ENCODE measurements around the gene FAM107B.

Gene FAM107B

GRCh38 chr10:14563076-14563336 lies 211.7 kb downstream of the FAM107B start:
- TF ChIP-seq ZC3H10 (CRISPR knock-in tag; IDR thresholded peaks at IDR 0.05), result no peak
- TF ChIP-seq ZFP3 (CRISPR knock-in tag; IDR thresholded peaks at IDR 0.05), result no peak
- no peak for TF ChIP-seq GLIS3 (CRISPR knock-in tag; IDR thresholded peaks at IDR 0.05)
- no peak for TF ChIP-seq POU6F1 (CRISPR knock-in tag; IDR thresholded peaks at IDR 0.05; ENCODE audit: borderline replicate concordance, low read depth)
- TF ChIP-seq ZNF70 (CRISPR knock-in tag; IDR thresholded peaks at IDR 0.05), result no peak
- no peak for TF ChIP-seq TSHZ2 (CRISPR knock-in tag; IDR thresholded peaks at IDR 0.05)
- TF ChIP-seq ISL1 (CRISPR knock-in tag; IDR thresholded peaks at IDR 0.05), result no peak
- TF ChIP-seq BACH2 (CRISPR knock-in tag; IDR thresholded peaks at IDR 0.05; ENCODE audit: borderline replicate concordance), result no peak
- TF ChIP-seq CSDC2 (CRISPR knock-in tag; IDR thresholded peaks at IDR 0.05), result no peak
- TF ChIP-seq CSRNP3 (CRISPR knock-in tag; IDR thresholded peaks at IDR 0.05), result no peak
- no peak for TF ChIP-seq ZNF565 (CRISPR knock-in tag; conservative IDR thresholded peaks at IDR 0.05; ENCODE audit: low read depth)
- ATAC-seq, result no peak

- TF ChIP-seq TSHZ2 (CRISPR knock-in tag; IDR thresholded peaks at IDR 0.05) (no peak), ZFP3 (CRISPR knock-in tag; IDR thresholded peaks at IDR 0.05) (no peak), ARNTL (CRISPR knock-in tag; IDR thresholded peaks at IDR 0.05; ENCODE audit: borderline replicate concordance, low read depth) (no peak), BACH2 (CRISPR knock-in tag; IDR thresholded peaks at IDR 0.05; ENCODE audit: borderline replicate concordance) (no peak), ZNF8 (CRISPR knock-in tag; IDR thresholded peaks at IDR 0.05) (no peak), GLIS3 (CRISPR knock-in tag; IDR thresholded peaks at IDR 0.05) (no peak), ZFP30 (CRISPR knock-in tag; IDR thresholded peaks at IDR 0.05) (no peak), TOX (CRISPR knock-in tag; IDR thresholded peaks at IDR 0.05; ENCODE audit: borderline replicate concordance) (no peak), PPARA (CRISPR knock-in tag; IDR thresholded peaks at IDR 0.05; ENCODE audit: borderline replicate concordance) (no peak), SNAI2 (CRISPR knock-in tag; IDR thresholded peaks at IDR 0.05) (no peak), ZNF70 (CRISPR knock-in tag; IDR thresholded peaks at IDR 0.05) (no peak), ZC3H10 (CRISPR knock-in tag; IDR thresholded peaks at IDR 0.05) (no peak), TCF4 (CRISPR knock-in tag; IDR thresholded peaks at IDR 0.05; ENCODE audit: borderline replicate concordance) (no peak), CSRNP3 (CRISPR knock-in tag; IDR thresholded peaks at IDR 0.05) (no peak), CREB5 (CRISPR knock-in tag; IDR thresholded peaks at IDR 0.05; ENCODE audit: low read depth) (no peak), ESRRG (CRISPR knock-in tag; IDR thresholded peaks at IDR 0.05) (no peak), ZNF565 (CRISPR knock-in tag; conservative IDR thresholded peaks at IDR 0.05; ENCODE audit: low read depth) (no peak), PATZ1 (CRISPR knock-in tag; IDR thresholded peaks at IDR 0.05; ENCODE audit: borderline replicate concordance) (no peak)
- ATAC-seq, result no peak
Measured at GRCh38 chr10:14562218-14563075, 212.2 kb downstream of the FAM107B start.

All from SK-N-SH treated with all-trans-retinoic acid at 6 μM for 48 hours (cell line).